SH-SY5Y (cell line): ENCODE results near the gene KCTD5.

Source experiments
- GATA2 ChIP-seq: IDR thresholded peaks from 2 replicates; pipeline ENCODE4 v1.6.1; 2011; ENCODE audit warnings: mild to moderate bottlenecking, low read depth, low read length
- GATA3 ChIP-seq: IDR thresholded peaks from 2 replicates; pipeline ENCODE4 v1.6.1; 2011; ENCODE audit warnings: low read depth, mild to moderate bottlenecking, low read length, moderate library complexity

KCTD5 gene

GRCh38 chr16:2704166-2704982 lies 22.1 kb downstream of the KCTD5 start:
- no peak for TF ChIP-seq GATA3
- TF ChIP-seq GATA2: no peak

GRCh38 chr16:2704983-2705275 lies 22.6 kb downstream of the KCTD5 start:
- TF ChIP-seq GATA3 (no peak), GATA2 (no peak)

GRCh38 chr16:2705351-2705750 lies 23.0 kb downstream of the KCTD5 start:
- TF ChIP-seq GATA2 (no peak), GATA3 (no peak)

- TF ChIP-seq GATA3 (no peak), GATA2 (no peak)
Measured at GRCh38 chr16:2706085-2706484, 23.8 kb downstream of the KCTD5 start.

GRCh38 chr16:2706611-2707311 lies 24.4 kb downstream of the KCTD5 start:
- no peak for TF ChIP-seq GATA2
- TF ChIP-seq GATA3: no peak

- no peak for TF ChIP-seq GATA3
- TF ChIP-seq GATA2: no peak
Measured at GRCh38 chr16:2707368-2708289, 25.3 kb downstream of the KCTD5 start.

- no peak for TF ChIP-seq GATA3
- no peak for TF ChIP-seq GATA2
Measured at GRCh38 chr16:2708290-2708639, 25.9 kb downstream of the KCTD5 start.

- no peak for TF ChIP-seq GATA2
Measured at GRCh38 chr16:2708955-2709587, 26.7 kb downstream of the KCTD5 start.

- no peak for TF ChIP-seq GATA3
- no peak for TF ChIP-seq GATA2
Measured at GRCh38 chr16:2709588-2709984, 27.3 kb downstream of the KCTD5 start.

GRCh38 chr16:2710021-2710710 lies 27.8 kb downstream of the KCTD5 start:
- no peak for TF ChIP-seq GATA3
- TF ChIP-seq GATA2: no peak

- TF ChIP-seq GATA3: no peak
- TF ChIP-seq GATA2: no peak
Measured at GRCh38 chr16:2710711-2711231, 28.4 kb downstream of the KCTD5 start.

- TF ChIP-seq GATA3 (no peak), GATA2 (no peak)
Measured at GRCh38 chr16:2711370-2712062, 29.2 kb downstream of the KCTD5 start.

GRCh38 chr16:2712063-2712441 lies 29.7 kb downstream of the KCTD5 start:
- TF ChIP-seq GATA2: no peak
- TF ChIP-seq GATA3: no peak

- TF ChIP-seq GATA2 (no peak), GATA3 (no peak)
Measured at GRCh38 chr16:2712546-2712945, 30.2 kb downstream of the KCTD5 start.
